Activated T-cell treated with anti-CD3 and anti-CD28 coated beads for 4 hours (primary cell): ENCODE data around the gene HIGD2A.
A peak's percentile ranks its signal among the peaks of the same experiment; 100 is the strongest.

Experiments used
- DNase-seq: peaks from one replicate; pipeline ENCODE4 v3.0.0-alpha.2; 2020

HIGD2A gene, protein sequence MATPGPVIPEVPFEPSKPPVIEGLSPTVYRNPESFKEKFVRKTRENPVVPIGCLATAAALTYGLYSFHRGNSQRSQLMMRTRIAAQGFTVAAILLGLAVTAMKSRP

GRCh38 chr5:176388444-176389134, at the start of gene HIGD2A, which contains the start of gene NOP16:
Gene HIGD2A, plus strand, starts transcription at chr5:176388751. Its CDS starts 69 bp downstream, at chr5:176388820.
Gene NOP16, minus strand, starts transcription at chr5:176388598. Its CDS starts 59 bp downstream, at chr5:176388539.
- peak; percentile 99 for DNase-seq

- no peak for DNase-seq
Observed at GRCh38 chr5:176339304-176339703, 49.2 kb upstream of the HIGD2A start.

DNA sequence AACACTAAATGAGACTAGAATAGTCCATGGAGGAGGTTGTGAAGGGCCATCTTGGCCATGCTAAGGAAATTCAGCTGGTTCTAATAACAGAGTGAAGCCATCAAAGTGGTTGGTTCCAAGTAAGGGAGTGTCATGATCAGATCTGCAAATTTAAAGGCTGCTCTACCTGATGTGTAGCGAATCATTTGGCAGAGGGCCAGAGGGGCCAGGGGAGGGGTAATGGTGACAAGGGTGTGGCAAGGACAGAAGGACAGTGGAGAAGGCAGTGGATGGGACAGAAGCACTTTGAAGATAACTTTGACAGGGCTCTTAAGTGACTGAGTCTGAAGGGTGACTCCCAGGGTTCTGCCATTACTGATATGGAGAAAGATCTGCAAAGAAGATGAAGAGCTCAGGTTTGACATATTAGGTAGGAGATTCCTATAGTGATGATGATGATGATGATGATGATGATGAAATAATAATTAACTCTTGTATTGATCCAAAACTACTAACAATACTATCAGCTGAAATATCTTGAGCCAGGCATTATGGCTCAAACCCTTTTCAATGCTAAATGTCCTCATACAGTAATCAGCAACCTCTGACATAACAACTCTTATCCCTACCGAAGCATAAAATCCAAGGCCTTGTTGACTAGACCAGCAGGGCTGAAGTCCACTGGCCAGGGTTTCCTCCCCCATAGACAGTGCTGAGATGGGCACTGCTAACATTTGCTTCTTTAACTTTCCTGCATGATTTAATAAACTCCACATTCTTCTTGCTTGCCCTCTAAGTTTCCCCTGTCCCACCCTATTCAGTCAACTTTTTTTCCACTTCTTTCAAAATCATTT, 47.0 kb upstream of the HIGD2A start:
- DNase-seq, result no peak

DNA sequence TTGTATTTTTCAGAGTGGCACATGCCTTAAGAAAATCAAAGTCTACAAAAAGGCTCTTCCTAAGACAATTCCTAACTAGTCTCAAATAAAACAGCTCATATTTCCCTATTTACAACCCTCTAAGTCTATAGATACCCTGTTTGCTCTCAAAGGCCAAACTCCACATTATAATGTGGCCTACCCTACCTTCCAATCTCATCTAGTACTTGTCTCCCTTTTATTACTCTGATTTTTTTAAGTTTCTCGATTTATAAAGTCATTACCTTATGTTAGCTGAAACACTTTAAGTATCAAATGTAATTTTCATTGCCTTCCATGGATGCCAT, 46.4 kb upstream of the HIGD2A start:
- DNase-seq, result no peak

DNA sequence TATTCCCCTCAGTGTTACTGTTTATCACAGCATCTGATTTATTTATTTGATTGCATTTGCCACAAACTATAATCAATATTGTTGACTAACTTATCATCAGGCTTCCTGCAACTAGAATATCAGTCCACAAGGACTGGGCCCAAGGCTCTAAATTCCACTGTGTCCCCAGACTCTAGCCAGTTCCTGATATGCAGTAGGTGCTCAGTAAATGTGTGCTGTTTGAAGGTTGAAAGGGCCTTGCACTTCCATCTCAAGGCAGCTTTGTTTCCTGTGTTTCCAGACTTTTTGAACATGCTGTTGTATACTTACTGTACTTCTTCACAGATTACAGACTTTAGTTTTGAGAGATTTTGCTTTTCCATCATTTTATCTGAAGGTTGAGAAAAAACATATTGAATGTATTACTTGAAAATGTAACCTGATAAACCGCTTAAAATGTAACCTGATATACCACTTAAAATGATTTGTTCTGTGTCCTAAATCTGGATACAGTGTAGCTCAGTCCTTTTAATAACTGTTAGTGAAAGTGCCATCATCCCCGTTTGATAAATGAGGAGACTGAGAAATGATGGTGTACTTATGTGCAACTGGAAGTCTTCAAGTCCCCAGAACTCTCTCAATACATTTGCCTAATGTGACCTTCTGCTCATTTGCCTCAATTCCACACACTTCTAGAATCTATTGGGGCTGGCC, 45.6 kb upstream of the HIGD2A start:
- DNase-seq, result no peak

GRCh38 chr5:176350416-176350815, 38.1 kb upstream of the HIGD2A start:
- no peak for DNase-seq

DNA sequence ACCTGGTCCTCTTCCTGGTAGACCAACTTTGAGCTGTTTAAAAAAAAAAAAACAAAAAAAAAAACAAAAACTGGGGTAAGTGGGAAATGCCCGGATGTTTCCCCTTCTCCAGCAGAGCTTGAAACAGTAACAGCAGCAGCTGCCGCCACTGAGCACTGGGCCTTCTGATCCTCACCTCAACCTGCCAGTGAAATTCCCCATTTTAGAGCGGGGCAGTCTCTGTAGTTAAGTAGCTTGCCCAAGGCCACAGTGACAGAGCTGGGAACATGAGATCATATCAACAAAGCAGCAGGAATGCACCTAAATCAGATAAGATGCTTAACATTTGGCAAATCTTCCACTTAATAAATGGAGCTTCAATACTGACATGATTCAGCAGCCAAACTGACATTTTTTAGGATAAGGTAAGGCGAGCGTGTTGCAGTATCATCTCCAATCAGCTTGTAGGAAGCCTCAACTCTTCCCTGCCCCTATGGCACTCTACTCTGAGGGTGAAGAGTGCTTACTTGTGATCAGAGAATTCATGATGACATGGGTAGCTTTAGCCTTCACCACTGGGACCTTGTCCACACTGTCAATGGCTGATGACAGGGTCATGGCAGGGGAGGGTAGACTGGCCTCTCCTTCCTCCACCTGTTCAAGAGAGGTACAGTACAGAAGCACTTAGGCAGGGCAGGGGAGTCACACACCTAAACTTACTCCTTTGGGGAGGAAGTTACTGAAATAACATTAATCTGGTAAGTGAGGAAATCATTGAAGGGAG, 36.3 kb upstream of the HIGD2A start:
- DNase-seq, result no peak

DNA sequence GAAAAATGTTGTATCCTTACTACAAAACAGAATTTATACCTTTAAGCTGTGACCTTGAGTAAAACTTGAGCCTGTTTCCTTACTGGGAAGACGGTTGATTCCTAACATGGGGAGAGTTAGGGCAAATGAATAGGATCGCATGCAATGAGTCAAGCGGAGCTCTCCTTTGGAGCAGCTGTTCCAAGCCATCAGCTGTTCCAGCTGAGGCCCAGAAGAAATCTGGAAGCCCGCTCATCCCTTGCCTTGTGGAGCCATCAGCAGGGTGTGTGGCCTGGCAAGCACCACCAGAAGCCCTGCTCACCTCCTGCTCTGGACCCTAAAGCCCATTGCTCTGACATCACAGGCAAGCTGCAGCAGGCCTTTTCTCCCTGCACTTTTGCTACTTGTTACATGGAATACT, 35.0 kb upstream of the HIGD2A start:
- DNase-seq, result no peak

GRCh38 chr5:176355400-176356178, 33.0 kb upstream of the HIGD2A start:
- no peak for DNase-seq

GRCh38 chr5:176356179-176356566, 32.4 kb upstream of the HIGD2A start:
- DNase-seq, result no peak

GRCh38 chr5:176359658-176360057, 28.9 kb upstream of the HIGD2A start:
- no peak for DNase-seq

GRCh38 chr5:176360894-176361436, 27.6 kb upstream of the HIGD2A start:
- no peak for DNase-seq

DNA sequence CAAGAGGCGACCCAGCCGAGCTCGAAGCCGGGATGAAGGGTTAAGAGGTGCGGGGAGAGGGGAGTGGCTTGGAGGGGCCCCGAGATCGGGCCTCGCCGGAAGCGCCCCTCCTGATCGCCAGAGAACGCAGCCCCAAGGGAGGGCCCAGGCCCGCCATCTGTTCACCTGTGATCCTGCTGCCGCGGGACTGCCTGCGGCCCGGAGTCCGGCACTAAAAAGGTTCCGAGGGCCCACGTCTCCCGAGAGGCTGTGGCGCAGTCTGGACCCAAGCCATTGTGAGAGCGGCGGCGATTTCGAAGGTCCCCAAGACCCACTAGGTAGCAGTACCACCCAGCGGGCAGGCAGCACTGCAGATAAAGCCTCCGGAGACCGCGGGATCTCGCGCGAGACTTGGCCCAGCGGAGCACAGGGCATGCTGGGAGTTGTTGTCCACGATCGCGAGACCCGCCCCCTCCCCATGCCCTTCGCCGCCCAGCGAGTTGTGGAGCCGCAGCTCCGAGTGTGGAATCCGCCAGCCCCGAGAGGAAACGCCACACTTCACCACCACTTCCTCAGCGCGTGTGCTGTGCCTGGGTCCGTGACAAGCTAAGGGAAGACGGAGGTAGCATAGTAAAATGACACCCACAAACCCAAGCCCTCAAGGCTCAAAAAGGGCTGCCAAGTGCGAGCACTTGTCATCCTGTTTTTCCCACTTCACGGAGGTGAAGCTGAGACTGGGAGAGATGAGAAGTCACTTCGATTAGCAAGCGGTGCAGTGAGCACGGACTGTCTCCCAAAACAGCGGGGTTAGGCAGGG, 26.9 kb upstream of the HIGD2A start, which contains the start of gene KIAA1191:
TSS of gene KIAA1191 (minus strand) at position 328 of the 796 bp plus-strand sequence. CDS start 2,256 bp downstream, outside the sequence.
- DNase-seq, result peak; percentile 89

DNA sequence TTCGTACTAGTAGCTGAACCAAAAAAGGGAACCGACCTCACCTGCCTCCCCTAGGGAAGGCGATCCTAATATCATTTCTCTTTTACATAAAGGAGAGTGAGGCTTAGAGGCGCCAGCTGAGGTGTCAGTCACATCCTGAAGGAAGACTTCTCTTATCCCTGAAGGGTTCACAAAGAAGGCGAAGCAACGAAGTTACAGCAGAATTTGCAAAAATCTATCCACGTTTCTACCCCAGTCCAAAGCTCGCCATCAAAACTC, 26.4 kb upstream of the HIGD2A start:
- no peak for DNase-seq

DNA sequence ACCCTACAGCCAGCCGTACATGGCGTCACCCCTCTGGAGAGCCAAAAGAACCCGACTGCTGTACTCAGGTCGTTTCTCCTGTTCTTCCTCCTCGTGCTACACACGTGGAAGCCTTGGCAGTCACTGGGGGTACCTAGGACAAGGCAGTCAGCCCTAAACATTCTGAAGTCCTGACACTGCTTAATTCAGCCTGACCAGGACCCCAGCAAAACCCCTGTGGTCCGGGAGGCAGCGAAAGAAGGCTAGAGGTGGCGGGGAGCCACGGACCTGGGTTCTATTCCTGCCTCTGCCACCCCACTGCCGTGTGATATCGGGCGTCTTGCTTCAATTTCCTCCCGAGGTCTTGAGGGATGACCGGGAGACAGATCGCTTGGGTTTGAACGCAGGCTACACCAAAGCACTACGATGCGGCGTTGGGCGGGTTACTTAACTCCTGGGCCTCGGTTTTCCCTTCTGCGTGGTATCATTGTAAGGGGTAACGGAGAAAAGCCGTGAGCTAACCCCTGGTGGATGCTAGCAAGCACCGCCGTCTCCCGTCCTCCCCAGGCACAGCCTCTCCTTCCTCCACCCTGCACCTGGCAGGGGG, 23.7 kb upstream of the HIGD2A start:
- no peak for DNase-seq

GRCh38 chr5:176365351-176366231, 23.0 kb upstream of the HIGD2A start, which contains the start of gene ARL10:
Gene ARL10, plus strand, starts transcription at chr5:176365487. Its CDS starts 77 bp downstream, at chr5:176365564.
- DNase-seq, result peak; percentile 42

GRCh38 chr5:176366232-176366894, 22.2 kb upstream of the HIGD2A start:
- no peak for DNase-seq

DNA sequence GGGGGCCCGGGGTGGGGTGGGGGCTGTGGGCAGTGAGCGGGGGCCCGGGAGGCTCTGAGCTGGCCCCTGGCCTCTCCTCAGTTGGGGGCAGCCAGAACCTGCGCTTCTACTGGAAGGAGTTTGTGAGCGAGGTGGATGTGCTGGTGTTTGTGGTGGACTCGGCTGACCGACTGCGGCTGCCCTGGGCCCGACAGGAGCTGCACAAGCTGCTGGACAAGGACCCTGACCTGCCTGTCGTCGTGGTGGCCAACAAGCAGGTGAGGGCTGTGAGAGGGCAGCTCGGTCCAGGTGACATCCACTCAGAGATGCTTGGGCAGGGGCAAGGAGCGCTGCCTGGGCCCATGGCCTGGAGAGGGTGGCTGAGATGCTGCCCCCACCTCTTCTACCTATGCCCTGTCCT, 19.8 kb upstream of the HIGD2A start:
- DNase-seq, result no peak
